ENCODE results near the gene PELI1.

The PELI1 gene

GRCh38 chr2:64153811-64154210 lies 9.6 kb upstream of the PELI1 start:
- DNase-seq (ENCODE audit: low read depth), result no peak

- no peak for DNase-seq (ENCODE audit: low read depth)
Observed at GRCh38 chr2:64151476-64151875, 7.3 kb upstream of the PELI1 start.

- DNase-seq (ENCODE audit: low read depth), result no peak
Observed at GRCh38 chr2:64145714-64146113, 1.5 kb upstream of the PELI1 start.

GRCh38 chr2:64145119-64145518 lies 899 bp upstream of the PELI1 start:
- DNase-seq (ENCODE audit: low read depth), result no peak

- no peak for DNase-seq (ENCODE audit: low read depth)
Observed at GRCh38 chr2:64143169-64144056, 807 bp downstream of the PELI1 start.

GRCh38 chr2:64142741-64143168 lies 1.5 kb downstream of the PELI1 start:
- DNase-seq (ENCODE audit: low read depth), result no peak

GRCh38 chr2:64141674-64142405 lies 2.4 kb downstream of the PELI1 start:
- DNase-seq (ENCODE audit: low read depth), result no peak

- no peak for DNase-seq (ENCODE audit: low read depth)
Observed at GRCh38 chr2:64140665-64141200, 3.5 kb downstream of the PELI1 start.

GRCh38 chr2:64139956-64140355 lies 4.3 kb downstream of the PELI1 start:
- DNase-seq (ENCODE audit: low read depth), result no peak

GRCh38 chr2:64137996-64138395 lies 6.2 kb downstream of the PELI1 start:
- no peak for DNase-seq (ENCODE audit: low read depth)

GRCh38 chr2:64137567-64137966 lies 6.7 kb downstream of the PELI1 start:
- no peak for DNase-seq (ENCODE audit: low read depth)

- no peak for DNase-seq (ENCODE audit: low read depth)
Observed at GRCh38 chr2:64135421-64135820, 8.8 kb downstream of the PELI1 start.

- DNase-seq (ENCODE audit: low read depth), result no peak
Observed at GRCh38 chr2:64134813-64135212, 9.4 kb downstream of the PELI1 start.

- no peak for DNase-seq (ENCODE audit: low read depth)
Observed at GRCh38 chr2:64133828-64134227, 10.4 kb downstream of the PELI1 start.

- no peak for DNase-seq (ENCODE audit: low read depth)
Observed at GRCh38 chr2:64133354-64133753, 10.9 kb downstream of the PELI1 start.

GRCh38 chr2:64130333-64130732 lies 13.9 kb downstream of the PELI1 start:
- DNase-seq (ENCODE audit: low read depth), result no peak

GRCh38 chr2:64128943-64129391 lies 15.3 kb downstream of the PELI1 start:
- no peak for DNase-seq (ENCODE audit: low read depth)

- no peak for DNase-seq (ENCODE audit: low read depth)
Observed at GRCh38 chr2:64128406-64128805, 15.8 kb downstream of the PELI1 start.

GRCh38 chr2:64127119-64127518 lies 17.1 kb downstream of the PELI1 start:
- DNase-seq (ENCODE audit: low read depth), result no peak

- DNase-seq (ENCODE audit: low read depth), result no peak
Observed at GRCh38 chr2:64126601-64127000, 17.6 kb downstream of the PELI1 start.

- no peak for DNase-seq (ENCODE audit: low read depth)
Observed at GRCh38 chr2:64124571-64124970, 19.6 kb downstream of the PELI1 start.

GRCh38 chr2:64124168-64124567 lies 20.1 kb downstream of the PELI1 start:
- no peak for DNase-seq (ENCODE audit: low read depth)

- DNase-seq (ENCODE audit: low read depth), result no peak
Observed at GRCh38 chr2:64123740-64124139, 20.5 kb downstream of the PELI1 start.
